GM12864 (cell line): ENCODE data around the gene RPS6KA5.
"Not testable (repeated sequence)": the region's sequence is repeated elsewhere in the genome, so short reads cannot be mapped to it uniquely, and the experiment has no call there.

ENCODE experiments used
- DNase-seq: peaks from one replicate; pipeline ENCODE4 v3.0.0-alpha.2; 2011; ENCODE audit warnings: low read depth
- H3K4me3 ChIP-seq: 2 replicates; pipeline ENCODE4 v1.5.1; 2011; ENCODE audit warnings: mild to moderate bottlenecking, low read depth, low read length, control low read depth
- CTCF ChIP-seq: IDR thresholded peaks from 2 replicates; pipeline ENCODE4 v1.5.1; 2011; ENCODE audit warnings: low read depth, mild to moderate bottlenecking, moderate library complexity, low read length, control low read depth, inconsistent platforms; ENCODE audit errors: missing control alignments

The RPS6KA5 gene

GRCh38 chr14:91094772-91095171 lies 34.3 kb upstream of the RPS6KA5 start:
- no peak for TF ChIP-seq CTCF
- no peak overlapping the region for H3K4me3 ChIP-seq
- DNase-seq: no peak

GRCh38 chr14:91093743-91094472 lies 33.5 kb upstream of the RPS6KA5 start:
- not testable (repeated sequence) for DNase-seq, H3K4me3 ChIP-seq

GRCh38 chr14:91092073-91092472 lies 31.6 kb upstream of the RPS6KA5 start:
- no peak overlapping the region for H3K4me3 ChIP-seq
- no peak for DNase-seq
- no peak for TF ChIP-seq CTCF

- no peak overlapping the region for H3K4me3 ChIP-seq
- TF ChIP-seq CTCF: no peak
- DNase-seq: no peak
Measured at GRCh38 chr14:91090743-91091142, 30.3 kb upstream of the RPS6KA5 start.

- no peak for TF ChIP-seq CTCF
- no peak overlapping the region for H3K4me3 ChIP-seq
- no peak for DNase-seq
Measured at GRCh38 chr14:91089958-91090535, 29.6 kb upstream of the RPS6KA5 start.

GRCh38 chr14:91088585-91089235 lies 28.3 kb upstream of the RPS6KA5 start:
- H3K4me3 ChIP-seq: no peak overlapping the region
- DNase-seq: no peak
- TF ChIP-seq CTCF: no peak

- H3K4me3 ChIP-seq, DNase-seq: not testable (repeated sequence)
Measured at GRCh38 chr14:91087470-91087869, 27.0 kb upstream of the RPS6KA5 start.

- no peak for DNase-seq
- no peak for TF ChIP-seq CTCF
- H3K4me3 ChIP-seq: no peak overlapping the region
Measured at GRCh38 chr14:91084516-91084915, 24.1 kb upstream of the RPS6KA5 start.
